Heart right ventricle (tissue), 16 donors: ENCODE measurements around the gene PARD6G. TPM values are rescaled to one million over a fixed set of nuclear protein-coding genes. Genes with fewer than 3 reads are reported as not detected.

ENCODE experiments used
- ATAC-seq, 8 donors: fragments of 200-7000 bp; cut with Tn5 transposase; one replicate each; pipeline ENCODE4 v1.9.1; 2020; ENCODE audit warnings: mild to moderate bottlenecking in 8 of 8, moderate library complexity in 8 of 8, moderate number of reproducible peaks in 1 of 8
- DNase-seq, 2 donors: peaks; one replicate each; pipeline ENCODE4 v3.0.0-alpha.2; 2020
- H3K27ac ChIP-seq, 10 donors: fragments of 200-600 bp; sonication (generic) in 2 of 10; one replicate each; pipeline versions ENCODE4 v1.5.0 to v1.8.0; 2020 to 2022; ENCODE audit warnings: mild to moderate bottlenecking in 3 of 10
- H3K27me3 ChIP-seq, 7 donors: fragments of 200-600 bp; one replicate each; pipeline ENCODE4 v1.8.0; 2021 to 2022; ENCODE audit warnings: mild to moderate bottlenecking in 2 of 7
- H3K36me3 ChIP-seq, 9 donors: fragments of 200-600 bp; sonication (generic) in 1 of 9; one replicate each; pipeline versions ENCODE4 v1.5.0 to v1.8.0; 2020 to 2022; ENCODE audit warnings: mild to moderate bottlenecking in 2 of 9
- H3K4me1 ChIP-seq, 9 donors: fragments of 200-600 bp; sonication (generic) in 1 of 9; one replicate each; pipeline versions ENCODE4 v1.5.0 to v1.8.0; 2020 to 2022; ENCODE audit warnings: mild to moderate bottlenecking in 4 of 9
- H3K4me3 ChIP-seq, 10 donors: fragments of 200-600 bp; sonication (generic) in 2 of 10; one replicate each; pipeline versions ENCODE4 v1.5.0 to v1.8.0; 2020 to 2022; ENCODE audit warnings: mild to moderate bottlenecking in 7 of 10, moderate library complexity in 2 of 10
- H3K9me3 ChIP-seq, 11 donors: fragments of 200-600 bp in 10 of 11; sonication (generic) in 2 of 11; one replicate each; pipeline versions ENCODE4 v1.5.0 to v1.8.0; 2013 to 2022; ENCODE audit warnings: mild to moderate bottlenecking in 2 of 11, control low read depth in 1 of 11, moderate library complexity in 1 of 11
- CTCF ChIP-seq, 9 donors: fragments of 200-600 bp; sonication (generic) in 2 of 9; IDR thresholded peaks; one replicate each; pipeline versions ENCODE4 v1.5.0 to v1.8.0; 2021 to 2022; ENCODE audit warnings: antibody characterized with exemption in 9 of 9, mild to moderate bottlenecking in 5 of 9, moderate library complexity in 1 of 9
- WGBS, 2 donors: extraction: QIAGEN DNeasy Blood & Tissue Kit; methylation state at CpG; one replicate each; pipeline ENCODE4 v1.1.7; 2013; ENCODE audit warnings: inconsistent platforms in 1 of 2; 5-methylcytosine and 5-hydroxymethylcytosine counted together
- intact Hi-C, 10 donors: fragments of 100-400 bp; cut with DNase I; formaldehyde crosslinking; loops; one replicate each; pipeline versions ENCODE4 v1.11.1 to v1.14.2; 2022
- polyA plus RNA-seq, 2 donors: library from polyadenylated mRNA; stranded (reverse); fragments of 200-250 nt; gene quantifications; one replicate each; pipeline ENCODE4 v1.2.3, GENCODE V29; 2013
- total RNA-seq, 10 donors: library from RNA; stranded (reverse); fragmentation: NEBNext Ultra II Directional in 3 of 10; extraction: Animal tissue kit (Norgen Biotek cat#: 25700) in 3 of 10; gene quantifications; one replicate each; pipeline versions ENCODE4 v1.2.1 to v1.2.4, GENCODE V29; 2021 to 2023
- donor health status: Arrhythmogenic right ventricular cardiomyopathy.
- donor health status: ischemic (EF 13 %, LVEDD 7.1; RV severe dilation, severe dysfunction).
- donor health status: healthy with polysubstance abuse.
- donor health status: DM: no; HTN: yes; CAD: no.
- donor health status: DM: no; HTN: no; CAD: no.
- donor health status: ischemic (EF 25% LVEDD 6.9; RV normal size, moderate dysfunction).
- donor health status: ischemic (EF 25% LVEDD 5.7; RV mildly dilated, moderate dysfunction).
- donor health status: healthy.
- donor health status: DM: yes; HTN: yes; CAD: no.
- donor health status: Ischemic cardiomyopathy.
- donor health status: ischemic (EF 35%, LVEDD 5.7; RV mildly dilated, moderate dysfunction).
- donor health status: nonischemic (EF 11% LVEDD 7.7; RV severe dilation, severe dysfunction).
- donor health status: DM: yes; HTN: yes; CAD: no.
- donor health status: PGD.
- donor health status: ischemic (EF 29% LVEDD 5.4; RV normal size, mild dysfunction).
- donor health status: nonischemic (EF 23%, LVEDD 6.1; RV moderate dilation, normal function).

PARD6G gene
- total and polyA plus RNA-seq, 12 donors: 0.77 to 3.8 (median 2.6) TPM

GRCh38 chr18:80119111-80119510 lies 128.2 kb downstream of the PARD6G start:
- Histone ChIP-seq H3K27ac (no peak overlapping the region), H3K9me3 (no peaks in the 10 kb centered on the region), H3K27me3 (no peaks in the 10 kb centered on the region), H3K4me3 (no peak overlapping the region), H3K36me3 (peaks cover 0 to 44% (median 0%) of the 10 kb centered on the region in 9 donors), H3K4me1 (peaks cover 0 to 6% (median 0%) of the 10 kb centered on the region in 9 donors)
- intact Hi-C loops: loop anchor here in 1 of 10 donors (10.0 kb wide), 1 partner anchor 444 kb away; the partner anchor contains the start of gene CTDP1
- ATAC-seq: no peak
- TF ChIP-seq CTCF (IDR thresholded peaks at IDR 0.05): no peak
- DNase-seq: no peak
- 82 to 86% methylated on average over 6 of the region's 6 CpGs for WGBS, 2 donors

- 95 to 96% methylated on average over 4 of the region's 4 CpGs for WGBS, 2 donors
- TF ChIP-seq CTCF (IDR thresholded peaks at IDR 0.05): no peak
- H3K27me3 ChIP-seq: no peaks in the 10 kb centered on the region
- peaks cover 0 to 33% (median 0%) of the 10 kb centered on the region in 9 donors for H3K36me3 ChIP-seq
- ATAC-seq (no peak), DNase-seq (no peak)
- H3K27ac ChIP-seq: no peak overlapping the region
- intact Hi-C loops: loop anchor here in 1 of 10 donors (10.0 kb wide), 1 partner anchor 440 kb away; the partner anchor contains the start of gene CTDP1
- H3K4me1 ChIP-seq: peaks cover 0 to 41% (median 26%) of the 10 kb centered on the region in 9 donors
- no peak overlapping the region for H3K4me3 ChIP-seq
- H3K9me3 ChIP-seq: no peaks in the 10 kb centered on the region
Measured at GRCh38 chr18:80115035-80115434, 132.3 kb downstream of the PARD6G start.

- peak overlapping the region in 1 of 10 donors; percentile 4 for H3K27ac ChIP-seq
- no peak for ATAC-seq
- H3K27me3 ChIP-seq: no peaks in the 10 kb centered on the region
- 15 to 19% methylated on average over 1 of the region's 1 CpG for WGBS, 2 donors
- TF ChIP-seq CTCF (IDR thresholded peaks at IDR 0.05): no peak
- H3K4me3 ChIP-seq: no peak overlapping the region
- H3K9me3 ChIP-seq: peaks cover 0 to 5% (median 0%) of the 10 kb centered on the region in 11 donors
- DNase-seq: no peak
- intact Hi-C loops: loop anchor here in 1 of 10 donors (10.0 kb wide), 1 partner anchor 438 kb away; the partner anchor contains the start of gene CTDP1
- peaks cover 0 to 46% (median 28%) of the 10 kb centered on the region in 9 donors for H3K4me1 ChIP-seq
- peaks cover 0 to 10% (median 0%) of the 10 kb centered on the region in 9 donors for H3K36me3 ChIP-seq
Measured at GRCh38 chr18:80112624-80113248, 134.6 kb downstream of the PARD6G start.

GRCh38 chr18:80109676-80110078 lies 137.6 kb downstream of the PARD6G start:
- TF ChIP-seq CTCF (IDR thresholded peaks at IDR 0.05): no peak
- WGBS, 2 donors: 0 to 1% methylated on average over 33 to 34 of the region's 34 CpGs
- Histone ChIP-seq H3K27ac (peak overlapping the region; percentile 62 to 96 (median 88)), H3K4me3 (peak overlapping the region; percentile 58 to 86 (median 74)), H3K36me3 (peaks cover 0 to 6% (median 0%) of the 10 kb centered on the region in 9 donors), H3K4me1 (peaks cover 0 to 46% (median 28%) of the 10 kb centered on the region in 9 donors), H3K9me3 (peaks cover 0 to 5% (median 0%) of the 10 kb centered on the region in 11 donors), H3K27me3 (no peaks in the 10 kb centered on the region)
- DNase-seq (peak; percentile 37 to 43), ATAC-seq (peak; percentile 9 to 49 (median 24))
- intact Hi-C loops: loop anchor here in 4 of 10 donors (2.0 to 10.0 kb wide), 5 partner anchors 72 to 435 kb away; partner anchors contain the start of genes RBFA (in 2 of the 4) and CTDP1 (in 1 of the 4)
